ENCODE measurements around the gene MRAP. TPM values are rescaled to one million over a fixed set of nuclear protein-coding genes. Genes with fewer than 3 reads are reported as not detected.
"Not testable (repeated sequence)": the region's sequence is repeated elsewhere in the genome, so short reads cannot be mapped to it uniquely, and the experiment has no call there.

The MRAP gene
- total RNA-seq, result 3.4 TPM

- no peak for DNase-seq
Measured at GRCh38 chr21:32298658-32299081, at the start of gene MRAP. Gene MRAP (plus strand): TSS chr21:32298855. CDS start chr21:32298972, 117 bp downstream.

DNA sequence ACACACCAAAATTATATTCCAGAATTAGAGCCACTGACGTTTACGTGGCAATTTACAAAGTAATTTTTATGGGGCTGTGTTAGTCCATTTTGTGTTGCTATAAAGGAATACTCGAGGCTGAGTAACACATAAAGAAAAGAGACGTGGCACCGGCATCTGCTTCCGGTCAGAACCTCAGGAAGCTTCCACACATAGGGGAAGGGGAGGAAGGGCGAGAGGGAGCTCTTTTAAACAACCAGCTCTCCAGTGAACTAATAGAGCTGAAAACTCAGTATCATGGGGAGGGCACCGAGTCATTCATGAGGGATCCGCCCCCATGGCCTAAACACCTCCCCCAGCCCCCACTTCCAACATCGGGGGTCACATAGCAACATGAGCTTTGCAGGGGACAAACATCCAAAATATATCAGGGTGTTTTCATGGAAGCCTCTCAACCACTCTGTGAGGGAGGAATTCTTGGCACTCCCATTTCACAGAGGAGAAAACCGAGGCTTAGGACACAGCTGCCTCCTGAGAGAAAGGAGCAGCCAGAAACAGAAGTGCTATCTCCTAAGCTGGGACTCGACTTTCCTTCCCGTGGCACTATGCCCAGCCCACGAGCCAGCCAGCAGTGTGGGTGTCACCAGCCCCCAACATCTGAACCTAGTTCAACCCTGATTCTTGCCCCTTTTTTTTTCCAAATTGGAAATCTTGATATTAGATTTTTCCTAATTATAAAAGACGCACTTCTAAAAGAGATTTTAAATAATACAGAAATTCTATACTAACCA, 49.0 kb upstream of the MRAP start:
- DNase-seq, result no peak

DNA sequence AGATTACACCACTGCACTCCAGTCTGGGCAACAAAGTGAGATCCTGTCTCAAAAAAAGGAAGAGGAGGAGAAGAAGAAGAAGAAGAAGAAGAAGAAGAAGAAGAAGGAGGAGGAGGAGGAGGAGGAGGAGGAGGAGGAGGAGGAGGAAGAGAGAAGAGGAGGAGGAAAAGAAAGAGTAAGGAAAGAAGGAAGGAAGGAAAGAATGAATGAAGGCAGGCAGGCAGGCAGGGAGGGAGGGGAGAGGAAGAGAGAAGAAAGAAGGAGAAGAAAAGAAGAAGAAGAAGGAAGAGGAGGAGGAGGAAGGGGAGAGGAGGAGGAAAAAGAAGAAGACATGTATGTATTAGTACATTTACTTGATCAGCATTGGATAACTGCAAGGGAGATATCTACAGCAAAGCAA, 46.5 kb upstream of the MRAP start:
- no peak for DNase-seq

GRCh38 chr21:32253215-32253641, 45.4 kb upstream of the MRAP start:
- DNase-seq, result no peak

- no peak for DNase-seq
Measured at GRCh38 chr21:32256251-32256650, 42.4 kb upstream of the MRAP start.

GRCh38 chr21:32256873-32257620, 41.6 kb upstream of the MRAP start:
- DNase-seq, result peak; percentile 92

GRCh38 chr21:32257962-32258785, 40.5 kb upstream of the MRAP start:
- peak; percentile 75 for DNase-seq

DNA sequence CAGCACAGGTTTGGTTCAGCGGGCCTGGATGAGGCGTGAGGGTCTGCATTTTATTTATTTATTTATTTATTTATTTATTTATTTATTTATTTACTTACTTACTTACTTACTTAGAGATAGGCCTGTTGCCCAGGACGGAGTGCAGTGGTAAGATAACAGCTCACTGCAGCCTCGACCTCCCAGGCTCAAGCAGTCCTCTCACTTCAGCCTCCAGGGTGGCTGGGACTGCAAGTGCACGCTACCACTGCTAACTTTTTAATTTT, 39.9 kb upstream of the MRAP start:
- not testable (repeated sequence) for DNase-seq

- DNase-seq, result no peak
Measured at GRCh38 chr21:32260130-32260529, 38.5 kb upstream of the MRAP start.

DNA sequence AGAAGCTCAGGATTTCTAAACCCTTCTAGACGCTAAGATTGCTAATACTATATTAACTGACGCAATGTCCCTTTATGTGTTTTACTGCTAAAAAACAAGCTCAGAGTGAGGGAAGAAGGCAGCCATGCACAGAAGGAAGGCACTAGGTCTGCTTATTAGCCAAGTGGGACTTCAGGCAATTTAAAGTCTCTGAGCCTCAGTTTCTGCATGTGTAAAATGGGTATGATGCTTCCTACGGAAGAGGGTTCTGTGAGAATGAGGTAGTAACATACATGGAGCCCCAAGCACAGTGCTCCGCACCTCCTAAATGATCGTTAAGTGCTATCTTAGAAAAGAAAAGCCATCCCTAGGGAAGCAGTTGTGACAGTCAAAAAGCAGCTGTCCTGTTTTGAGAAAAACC, 36.7 kb upstream of the MRAP start:
- DNase-seq, result no peak

- not testable (repeated sequence) for DNase-seq
Measured at GRCh38 chr21:32265321-32265720, 33.3 kb upstream of the MRAP start.

GRCh38 chr21:32270748-32271147, 27.9 kb upstream of the MRAP start:
- no peak for DNase-seq

DNA sequence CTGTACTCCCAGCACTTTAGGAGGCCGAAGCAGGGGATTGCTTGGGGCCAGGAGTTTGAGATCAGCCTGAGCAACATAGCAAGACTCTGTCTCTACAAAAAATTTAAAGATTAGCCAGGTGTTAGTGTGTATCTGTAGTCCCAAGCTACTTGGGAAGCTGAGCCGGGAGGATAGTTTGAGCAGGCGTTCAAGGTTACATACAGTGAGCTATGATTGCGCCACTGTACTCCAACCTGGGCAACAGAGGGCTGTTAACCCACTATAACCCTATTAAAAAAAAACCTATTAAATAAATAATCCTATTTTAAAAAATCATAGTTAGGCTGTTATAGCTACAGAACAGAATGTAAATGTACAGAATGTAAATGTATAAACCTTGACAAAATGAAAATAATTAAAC, 22.0 kb upstream of the MRAP start:
- no peak for DNase-seq

DNA sequence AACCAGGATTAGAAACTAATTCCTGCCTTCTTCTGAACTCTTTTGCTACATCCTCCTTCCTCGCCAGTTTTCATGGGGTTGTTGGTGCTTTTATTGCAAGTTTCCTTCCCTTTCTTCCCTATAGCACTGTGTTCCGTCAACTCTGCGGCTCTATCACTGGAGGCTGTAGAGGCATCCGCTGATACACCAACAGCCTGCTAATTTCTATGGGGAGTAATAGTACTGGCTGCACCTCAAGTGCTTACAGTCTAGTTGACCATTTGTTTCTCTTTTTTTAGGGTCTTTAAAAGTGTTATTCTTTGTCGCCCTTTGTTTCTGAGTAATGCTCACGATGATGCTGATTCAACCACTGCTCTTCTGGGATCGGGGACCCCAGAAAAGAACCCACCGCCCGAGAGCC, 20.6 kb upstream of the MRAP start:
- no peak for DNase-seq

DNA sequence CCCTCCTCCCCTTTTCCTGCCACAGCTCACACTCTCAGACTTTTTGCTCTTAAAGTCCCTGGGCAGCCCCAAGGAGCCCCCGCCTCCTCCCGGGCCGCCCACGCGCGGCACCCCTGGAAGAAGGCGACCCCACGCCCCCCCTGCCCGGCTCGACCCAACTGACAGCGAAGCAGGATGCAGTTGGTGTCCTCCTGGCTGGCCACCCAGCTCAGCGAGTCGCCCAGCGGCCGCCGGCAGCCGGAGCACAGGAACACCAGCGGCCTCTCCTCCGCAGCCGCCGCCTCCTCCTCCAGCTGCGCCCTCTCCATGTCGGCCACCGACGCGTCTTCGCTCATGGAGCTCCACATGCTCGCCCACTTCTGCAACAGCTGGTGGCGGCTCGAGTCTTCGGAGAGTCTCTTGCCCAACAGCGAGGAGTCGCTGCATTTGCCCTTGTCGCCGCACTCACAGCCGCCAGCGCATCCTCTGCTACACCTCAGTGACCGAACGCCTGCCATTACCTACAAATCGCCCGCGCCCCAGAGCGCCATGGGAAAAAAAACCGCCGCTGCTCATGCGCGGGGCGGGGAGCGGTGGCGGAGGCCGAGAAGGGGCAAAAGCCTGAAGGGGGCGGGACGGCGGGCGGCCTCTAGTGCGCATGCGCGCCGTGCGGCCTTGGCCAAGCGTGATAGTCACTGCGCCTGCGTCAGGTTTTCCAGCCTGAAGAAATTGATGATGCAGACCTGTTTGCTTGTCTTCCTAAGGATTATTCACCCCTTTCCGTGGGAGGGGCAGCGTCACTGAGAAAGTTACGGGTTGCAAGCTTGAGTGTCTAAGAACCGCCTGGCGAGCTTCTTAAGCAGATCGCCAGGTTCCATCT, 19.9 kb upstream of the MRAP start, which contains the start of gene MIS18A:
Gene MIS18A, minus strand, starts transcription at position 532 of the 859 bp plus-strand sequence. Its CDS starts 35 bp downstream, at position 497.
- peak; percentile 90 for DNase-seq

DNA sequence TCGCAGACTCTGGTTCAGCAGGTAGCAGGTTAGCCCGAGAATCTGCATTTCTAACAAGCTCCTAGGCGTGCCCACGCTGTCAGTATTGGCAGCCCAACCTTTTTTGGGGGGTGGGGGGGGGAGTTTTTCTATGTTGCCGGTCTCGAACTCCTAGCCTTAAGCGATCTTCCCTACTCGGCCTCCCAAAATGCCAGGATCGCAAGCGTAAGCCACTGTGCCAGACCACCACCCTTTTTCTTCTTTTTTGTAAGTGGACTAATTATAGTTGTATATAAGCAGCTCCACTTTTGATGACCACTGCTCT, 19.3 kb upstream of the MRAP start:
- DNase-seq, result no peak

DNA sequence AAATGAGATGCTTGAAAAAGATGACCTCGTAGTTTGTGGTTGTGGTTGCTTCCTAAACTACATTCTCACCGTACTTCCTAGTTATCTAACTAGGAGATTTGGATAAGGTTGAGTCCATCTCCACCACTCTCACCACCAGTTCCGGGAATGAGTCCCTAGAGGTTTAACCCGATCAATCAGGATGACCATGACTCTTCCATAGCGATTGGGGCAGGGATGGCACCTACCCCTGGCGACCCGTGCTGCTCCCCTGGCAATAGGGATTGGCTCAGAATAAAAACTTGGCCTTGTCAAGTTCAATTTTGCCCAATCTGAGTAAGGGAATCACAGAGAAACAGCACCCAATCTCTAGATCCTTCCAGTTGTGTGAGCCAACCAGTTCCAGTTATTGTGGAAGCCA, 17.1 kb upstream of the MRAP start:
- no peak for DNase-seq

GRCh38 chr21:32282992-32283391, 15.7 kb upstream of the MRAP start:
- no peak for DNase-seq

GRCh38 chr21:32285476-32285875, 13.2 kb upstream of the MRAP start:
- no peak for DNase-seq

- no peak for DNase-seq
Measured at GRCh38 chr21:32297449-32297848, 1.2 kb upstream of the MRAP start.

GRCh38 chr21:32298148-32298559, 501 bp upstream of the MRAP start:
- no peak for DNase-seq

GRCh38 chr21:32299695-32300094, 1.0 kb downstream of the MRAP start:
- DNase-seq, result no peak

Measured in skin of body (tissue), 2 donors.